Stimulated activated CD8-positive, alpha-beta memory T cell treated with anti-CD3 and anti-CD28 coated beads, Interleukin-4, amount 100 ng/mL, for 24 hours (primary cell): ENCODE measurements around the gene CNOT1.
"Not testable (repeated sequence)": the region's sequence is repeated elsewhere in the genome, so short reads cannot be mapped to it uniquely, and the experiment has no call there.

Experiments
- DNase-seq: peaks from one replicate; pipeline ENCODE4 v3.0.0-alpha.2; 2020; ENCODE audit warnings: low read depth

The CNOT1 gene

DNA sequence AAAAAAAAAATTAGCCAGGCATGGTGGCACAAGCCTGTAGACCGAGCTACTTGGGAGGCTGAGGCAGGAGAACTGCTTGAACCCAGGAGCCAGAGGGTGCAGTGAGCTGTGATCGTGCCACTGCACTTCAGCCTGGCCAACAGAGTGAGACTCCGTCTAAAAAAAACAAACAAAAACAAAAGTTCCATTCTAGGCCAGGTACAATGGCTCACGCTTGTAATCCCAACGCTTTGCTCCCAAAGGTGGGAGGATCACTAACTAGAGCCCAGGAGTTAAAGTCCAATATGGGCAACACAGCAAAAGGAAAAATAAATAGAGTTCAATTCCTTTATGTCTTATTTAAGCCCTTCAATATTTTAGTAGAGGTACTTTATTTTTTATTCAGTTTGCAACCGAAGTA lies 47.5 kb downstream of the CNOT1 start:
- DNase-seq, result no peak

DNA sequence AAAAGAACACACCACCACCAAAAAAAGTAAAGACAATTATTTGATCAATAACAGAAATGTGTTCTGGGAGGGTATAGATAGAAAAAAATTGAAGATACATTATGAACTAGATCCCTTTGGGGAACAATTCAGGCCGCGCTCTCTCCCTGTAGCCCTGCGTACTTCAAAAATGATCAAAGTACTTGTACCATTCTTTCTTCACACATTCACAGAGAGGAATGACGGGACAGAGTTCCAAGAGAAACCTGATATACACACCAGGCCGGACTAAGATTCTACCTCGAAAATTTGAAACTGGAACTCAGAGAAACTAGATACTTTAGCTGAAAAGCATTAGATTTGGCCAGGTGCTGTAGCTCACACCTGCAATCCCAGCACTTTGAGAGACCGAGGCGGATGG lies 50.0 kb downstream of the CNOT1 start:
- DNase-seq, result no peak

DNA sequence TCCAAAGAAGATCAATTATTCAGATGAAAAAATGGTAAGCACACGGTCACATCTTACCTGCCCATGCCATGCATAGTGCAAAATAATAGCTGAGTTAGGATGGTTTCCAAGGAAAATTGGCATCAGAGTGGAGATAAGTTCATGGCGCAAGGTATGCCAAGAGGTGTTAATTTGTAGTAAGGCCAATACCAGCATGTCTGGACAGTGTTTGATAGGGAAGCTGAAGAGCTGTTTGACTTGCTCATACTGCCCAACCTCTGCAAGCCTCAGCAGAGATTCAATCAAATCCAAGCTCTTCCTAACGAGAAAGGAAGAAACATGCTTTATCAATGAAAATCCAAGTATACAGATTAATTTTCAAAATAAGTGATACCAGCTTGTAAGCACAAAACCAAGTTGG lies 51.0 kb downstream of the CNOT1 start:
- no peak for DNase-seq

DNA sequence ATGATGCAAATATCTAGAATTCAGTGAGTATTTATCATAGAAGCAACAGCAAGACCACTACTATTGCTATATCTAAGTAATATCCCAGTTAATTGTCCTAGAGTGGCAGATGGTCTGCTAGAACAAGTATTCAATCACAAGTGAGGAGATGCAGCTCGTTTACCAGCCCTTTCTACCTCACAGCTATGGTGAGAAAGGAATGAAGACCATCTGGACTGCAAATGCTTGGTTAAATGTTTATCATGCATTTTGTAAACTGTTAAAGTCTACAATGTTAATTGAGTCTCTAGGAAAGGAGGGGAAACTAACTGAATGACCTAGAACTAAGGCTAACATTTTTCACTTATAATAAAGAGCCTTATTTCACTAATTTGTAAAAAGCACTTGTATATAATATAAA lies 52.5 kb downstream of the CNOT1 start:
- no peak for DNase-seq

DNA sequence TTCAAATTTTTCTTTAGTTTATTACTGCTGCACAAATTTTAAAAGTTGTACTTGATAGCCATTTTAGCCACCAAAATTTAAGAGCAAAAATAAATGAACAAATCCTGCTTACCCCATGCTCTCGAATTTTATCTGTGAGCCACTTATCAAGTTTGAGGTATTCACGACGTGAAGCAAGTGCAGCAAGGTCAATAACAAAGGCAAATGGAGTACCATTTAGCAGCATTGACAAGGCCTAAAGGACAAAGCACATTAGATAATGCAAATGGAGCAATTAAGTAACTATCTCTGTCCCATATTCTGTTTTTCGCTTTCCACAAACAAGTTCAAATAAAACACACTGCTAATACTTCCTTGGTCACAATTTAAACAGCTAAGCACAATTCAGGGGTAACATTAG lies 54.7 kb downstream of the CNOT1 start:
- DNase-seq, result no peak

DNA sequence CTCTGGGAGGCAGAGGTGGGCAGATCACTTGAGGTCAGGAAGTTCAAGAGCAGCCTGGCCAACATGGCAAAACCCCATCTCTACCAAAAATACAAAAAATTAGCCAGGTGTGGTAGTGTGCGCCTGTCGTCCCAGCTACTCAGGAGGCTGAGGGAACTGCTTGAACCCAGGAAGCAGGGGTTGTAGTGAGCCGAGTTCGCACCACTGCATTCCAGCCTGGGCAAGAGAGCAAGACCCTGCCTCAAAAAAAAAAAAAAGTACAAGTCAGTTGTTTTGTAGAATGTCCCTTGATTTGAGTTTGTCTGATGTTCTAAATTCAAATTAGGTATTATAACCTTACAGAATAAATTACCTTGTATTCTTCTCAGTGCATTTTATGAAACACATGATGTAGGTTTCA lies 63.9 kb downstream of the CNOT1 start:
- DNase-seq, result not testable (repeated sequence)

DNA sequence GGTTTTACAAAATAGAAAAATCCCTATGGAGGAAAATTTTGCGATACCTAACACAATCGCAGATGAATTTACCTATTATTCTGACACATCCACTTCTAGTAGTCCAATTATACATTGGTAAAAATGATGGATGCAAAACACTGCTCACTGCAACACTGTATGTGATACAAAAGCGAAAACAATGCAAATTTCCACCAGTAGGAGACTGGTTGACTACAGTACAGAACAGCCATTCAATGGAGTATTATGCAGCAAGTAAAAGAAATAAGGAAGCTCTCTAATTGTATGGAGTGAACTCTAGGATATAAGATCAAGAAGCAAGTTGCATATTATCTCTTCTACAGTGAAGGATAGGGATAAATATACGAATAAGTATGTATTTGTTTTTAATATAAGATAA lies 65.9 kb downstream of the CNOT1 start:
- no peak for DNase-seq

DNA sequence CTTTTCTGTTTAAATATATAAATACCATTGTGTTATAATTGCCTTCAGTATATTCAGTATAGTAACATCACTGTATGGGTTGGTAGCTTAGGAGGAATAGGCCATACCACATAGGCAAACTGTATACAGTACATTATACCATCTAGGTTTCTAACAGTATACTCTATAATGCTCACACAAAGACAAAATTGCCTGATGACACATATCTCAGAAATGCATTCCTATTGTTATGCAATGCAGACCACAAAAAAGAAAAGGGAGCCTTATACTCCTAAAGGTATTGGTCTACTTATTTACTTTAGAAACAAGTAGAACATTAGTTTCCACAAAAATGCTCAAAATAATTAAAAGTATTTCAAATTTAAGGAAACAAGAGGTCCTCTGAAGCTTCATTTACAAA lies 66.4 kb downstream of the CNOT1 start:
- no peak for DNase-seq

DNA sequence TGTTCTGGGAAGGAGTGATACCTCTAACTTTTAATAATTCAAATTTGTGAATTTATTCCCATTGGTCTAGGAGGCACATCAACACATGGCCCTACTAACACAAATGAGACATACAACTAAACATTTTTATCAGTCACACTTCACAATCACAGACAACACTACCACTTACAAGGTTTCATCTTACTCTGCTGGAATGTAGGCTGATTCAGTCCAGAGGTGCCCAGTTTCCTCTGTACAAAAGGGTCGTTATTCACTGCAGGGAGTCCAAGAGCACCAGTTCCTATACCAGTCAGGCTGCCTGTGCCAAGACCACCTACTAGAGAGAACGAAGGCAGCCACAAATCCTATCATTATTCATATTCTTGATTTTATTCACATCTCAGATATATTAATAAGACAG lies 72.9 kb downstream of the CNOT1 start:
- DNase-seq, result no peak

DNA sequence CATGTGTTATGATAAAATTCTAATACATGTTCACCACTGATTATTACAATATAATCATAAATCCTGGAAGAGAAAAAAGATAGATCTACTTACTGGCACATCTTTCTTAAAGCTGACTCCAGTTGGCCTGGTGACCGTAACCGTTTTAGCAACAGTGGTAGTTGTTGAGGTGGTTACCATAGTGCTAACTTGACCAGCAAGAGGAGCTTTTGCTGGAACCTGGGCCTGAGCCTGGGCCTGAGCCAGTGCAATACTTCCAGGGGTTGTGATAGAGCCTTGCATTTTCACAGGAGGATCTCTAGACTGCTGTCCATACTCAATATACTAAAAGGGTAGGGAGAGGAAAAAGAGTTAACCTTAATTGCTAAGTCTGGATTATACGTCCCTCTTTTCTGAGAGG lies 78.1 kb downstream of the CNOT1 start:
- DNase-seq, result no peak

DNA sequence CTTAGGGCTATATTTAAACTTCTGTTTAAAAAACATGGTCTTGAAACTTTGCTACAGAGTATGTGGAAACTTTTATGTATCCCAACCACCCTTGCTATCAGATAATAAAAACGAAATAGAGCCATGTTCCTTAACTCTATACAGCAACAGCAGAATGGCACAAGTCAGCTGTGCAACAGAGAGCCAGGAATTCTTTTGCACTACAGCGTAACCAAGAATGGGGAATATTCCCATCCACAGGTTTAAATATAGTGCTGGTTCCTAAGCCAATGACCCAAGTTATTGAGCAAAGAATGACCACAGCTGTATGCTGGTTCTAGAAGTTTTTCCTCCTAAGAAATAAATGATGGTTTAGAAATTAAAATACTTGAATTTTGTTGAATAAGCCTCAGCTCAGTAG lies 81.2 kb downstream of the CNOT1 start:
- no peak for DNase-seq

DNA sequence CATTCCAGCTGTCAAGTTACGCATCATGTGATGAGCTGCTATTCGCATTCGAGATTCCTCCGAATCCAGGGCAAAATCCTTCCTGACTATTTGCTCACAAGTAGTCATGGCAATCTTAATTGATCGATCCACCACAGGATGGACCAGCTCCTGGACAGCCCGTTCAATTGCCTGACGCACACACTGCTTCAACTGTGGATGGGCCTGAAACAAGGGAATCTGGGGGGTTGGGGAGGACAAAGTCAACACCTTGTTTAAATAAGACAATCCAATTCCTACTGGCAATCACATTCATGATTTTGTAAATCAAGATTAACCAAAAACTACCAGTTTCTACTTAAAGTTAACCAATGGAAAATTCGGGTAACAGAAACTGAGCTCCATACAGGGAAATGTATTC lies 85.9 kb downstream of the CNOT1 start:
- no peak for DNase-seq

DNA sequence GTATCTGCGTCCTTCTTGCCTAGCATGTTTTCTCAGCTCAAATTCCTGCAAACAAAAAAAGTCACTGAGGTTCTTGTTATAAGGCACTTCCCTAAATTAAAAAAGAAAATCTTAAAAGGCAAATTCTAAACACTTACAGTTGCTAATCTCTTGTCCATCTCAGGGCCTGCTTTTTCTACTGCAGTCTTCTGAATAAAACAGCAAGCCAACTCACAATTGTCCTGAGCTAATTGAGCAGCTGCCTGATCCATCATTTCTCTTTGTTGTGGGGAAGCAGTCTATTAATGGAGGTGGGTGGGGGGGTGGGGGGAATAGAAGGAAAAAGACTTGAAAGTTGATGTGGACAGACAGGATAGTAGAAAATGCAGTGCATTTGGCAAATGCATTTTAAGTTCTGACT lies 87.3 kb downstream of the CNOT1 start:
- DNase-seq, result no peak

DNA sequence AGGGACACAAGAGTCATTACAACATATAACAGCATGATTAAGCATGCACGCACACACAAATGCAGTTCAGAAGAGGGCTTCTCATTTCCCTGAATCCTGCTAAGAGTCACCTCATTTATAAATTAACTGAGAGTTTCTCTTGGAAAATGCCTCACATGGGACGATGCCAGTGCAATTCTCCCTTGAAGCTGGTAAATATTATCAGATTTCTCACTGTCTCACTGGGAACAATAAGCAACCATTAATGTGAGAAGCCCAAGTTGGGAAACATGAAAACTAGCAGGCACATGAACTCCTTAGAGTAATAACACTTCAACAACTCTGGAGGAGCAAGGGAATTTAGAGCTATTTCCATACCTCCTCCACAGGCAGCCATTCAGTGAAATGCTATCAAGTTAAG lies 87.9 kb downstream of the CNOT1 start:
- no peak for DNase-seq

DNA sequence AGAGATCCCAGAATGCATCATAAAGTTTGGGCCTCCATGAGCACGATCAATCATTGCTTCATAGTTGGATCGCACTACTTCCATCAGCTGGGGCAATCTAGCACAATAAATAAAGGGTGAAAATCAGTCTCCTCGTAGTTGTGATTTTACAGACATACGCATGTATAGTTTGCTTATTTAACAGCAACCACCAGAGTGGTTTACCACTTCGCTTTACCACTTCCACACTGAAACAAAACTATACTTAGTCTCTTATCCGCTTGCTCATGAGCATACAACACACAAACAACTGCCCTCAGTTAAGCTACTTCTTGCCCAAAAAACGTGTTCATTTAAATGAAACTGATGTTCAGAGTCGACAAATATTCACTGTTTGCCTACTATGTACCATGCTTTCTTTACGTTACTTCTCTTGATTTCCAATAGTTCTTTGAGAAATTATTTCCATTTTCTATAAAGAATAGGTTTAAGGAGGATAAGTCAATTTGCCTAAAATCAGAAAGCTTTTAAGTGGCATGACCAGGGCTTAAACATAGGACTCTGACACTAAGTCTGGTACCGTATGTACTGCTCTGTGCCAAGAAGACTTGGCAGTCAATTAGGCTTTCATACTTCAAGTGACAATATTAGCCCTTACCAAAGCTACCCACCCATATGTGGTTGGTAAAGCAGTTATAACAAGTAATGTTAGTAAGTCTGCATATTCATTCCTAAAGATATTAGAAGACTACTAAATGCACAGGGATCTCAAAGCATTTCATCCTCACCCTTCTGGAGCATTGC lies 92.3 kb downstream of the CNOT1 start:
- DNase-seq, result no peak

DNA sequence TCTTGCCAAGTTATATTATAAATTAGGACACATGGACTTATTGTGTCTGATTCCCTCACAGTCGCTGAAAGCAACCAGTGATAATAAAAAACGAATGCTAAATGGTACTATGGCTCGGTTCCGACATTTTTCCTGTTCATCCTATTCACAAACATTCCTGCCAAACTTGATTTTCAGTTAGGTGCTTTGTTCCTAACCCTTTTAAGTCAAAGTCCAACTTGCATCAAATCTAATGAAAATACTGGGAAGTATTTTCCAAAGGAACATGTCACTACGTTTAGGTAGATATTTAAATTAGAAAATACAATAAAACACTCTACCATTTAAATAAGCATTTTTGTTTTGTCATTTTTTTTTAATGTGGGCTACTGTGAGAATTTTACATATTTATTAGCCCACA lies 93.3 kb downstream of the CNOT1 start:
- DNase-seq, result no peak

DNA sequence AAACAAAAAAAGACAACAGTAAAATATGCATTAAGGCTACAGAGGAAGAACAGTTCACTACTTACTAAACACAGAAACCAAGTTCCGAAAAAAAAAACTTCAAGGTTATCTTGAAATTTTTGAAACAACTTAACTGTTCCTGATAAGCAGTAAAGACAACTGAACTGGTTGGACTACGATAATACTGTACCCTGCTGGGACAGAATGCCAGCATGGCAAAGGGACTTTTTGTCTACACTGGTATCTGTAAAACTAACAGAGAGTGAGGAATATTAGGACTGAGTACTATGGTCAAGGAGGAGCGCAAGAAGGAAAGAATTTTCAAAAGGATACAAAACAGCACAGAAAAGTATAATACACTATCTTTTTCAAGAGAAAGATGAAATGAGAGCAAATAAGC lies 94.5 kb downstream of the CNOT1 start:
- DNase-seq, result no peak

DNA sequence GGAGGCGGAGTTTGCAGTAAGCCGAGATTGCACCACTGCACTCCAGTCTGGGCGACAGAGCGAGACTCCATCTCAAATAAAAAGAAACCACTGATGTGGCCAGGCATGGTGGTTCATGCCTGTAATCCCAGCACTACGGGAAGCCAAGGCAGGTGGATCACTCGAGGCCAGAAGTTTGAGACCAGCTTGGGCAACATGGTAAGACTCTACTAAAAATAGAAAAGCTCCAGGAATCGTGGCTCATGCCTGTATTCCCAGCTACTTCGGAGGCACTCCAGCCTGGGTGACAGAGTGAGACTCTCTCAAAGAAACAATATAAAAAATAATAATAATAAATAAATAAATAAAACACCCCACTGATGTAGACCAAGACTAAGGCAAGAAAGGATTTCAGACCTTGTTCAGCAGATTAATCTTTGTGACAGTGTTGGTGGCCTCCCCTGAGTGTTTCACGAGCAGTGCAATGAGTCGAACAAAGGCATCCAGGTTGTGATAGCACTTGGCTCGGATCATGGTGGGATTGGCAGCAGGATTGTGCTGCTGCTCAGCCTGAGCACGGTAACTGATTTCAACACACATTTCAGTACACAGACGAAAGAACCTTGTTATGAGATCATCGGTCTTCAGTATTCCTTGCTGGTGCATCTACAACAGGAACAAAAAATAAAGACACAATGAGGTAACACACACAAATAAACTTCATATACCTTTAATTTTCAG lies 95.7 kb downstream of the CNOT1 start:
- DNase-seq, result no peak

DNA sequence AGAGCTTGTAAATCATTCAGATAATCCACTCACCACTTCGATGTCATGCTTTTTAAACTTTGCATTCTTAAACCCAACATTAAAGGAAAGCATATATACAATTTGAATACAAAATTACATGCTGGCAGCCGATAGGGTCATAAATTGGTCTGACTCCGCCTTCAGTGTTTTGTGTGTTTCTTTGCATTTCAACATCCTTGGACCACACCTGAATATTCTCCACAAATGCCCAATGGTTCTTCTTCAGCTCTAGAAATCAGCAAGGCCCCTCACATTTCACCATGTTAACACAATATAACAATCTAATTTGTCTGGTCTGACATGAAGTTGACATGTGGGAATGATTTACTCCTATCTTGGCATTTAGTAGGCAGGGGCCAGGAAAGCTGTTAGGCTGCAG lies 97.2 kb downstream of the CNOT1 start:
- DNase-seq, result no peak

DNA sequence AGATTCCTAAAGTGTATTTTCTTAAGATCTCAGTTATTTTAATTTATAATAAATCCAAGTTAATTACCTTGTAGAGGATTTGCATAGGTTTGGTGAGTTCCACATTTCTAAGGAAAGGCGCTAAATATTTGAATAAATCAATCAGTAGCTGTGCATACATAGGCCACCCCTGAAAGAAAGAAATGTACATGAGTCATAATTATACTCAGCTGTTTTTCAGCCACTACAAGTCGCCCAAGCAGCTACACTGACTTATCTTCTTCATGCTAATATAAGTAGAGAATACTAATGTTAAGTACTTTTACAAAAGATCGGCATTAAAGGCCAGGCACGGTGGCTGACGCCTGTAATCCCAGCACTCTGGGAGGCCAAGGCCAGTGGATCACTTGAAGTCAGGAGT lies 99.4 kb downstream of the CNOT1 start:
- DNase-seq, result no peak

DNA sequence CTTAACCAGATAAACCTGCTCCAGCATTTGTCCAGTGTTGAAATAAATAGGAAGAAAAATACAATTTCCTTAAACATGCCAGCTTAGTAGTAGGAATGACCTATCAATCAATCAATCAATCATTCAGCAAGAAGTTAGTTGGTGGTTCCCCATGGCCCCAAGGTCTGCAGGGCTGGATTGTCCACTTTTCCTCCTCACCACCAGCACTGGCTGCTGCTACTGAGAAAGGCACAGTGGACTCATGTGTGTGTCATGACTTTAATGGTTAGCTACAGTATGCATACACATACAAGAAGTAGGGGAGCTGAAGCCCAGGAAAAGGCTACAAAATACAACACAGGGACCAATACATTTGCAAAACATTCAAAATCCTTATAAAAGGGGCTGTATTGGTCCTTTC lies 109.9 kb downstream of the CNOT1 start:
- DNase-seq, result no peak

DNA sequence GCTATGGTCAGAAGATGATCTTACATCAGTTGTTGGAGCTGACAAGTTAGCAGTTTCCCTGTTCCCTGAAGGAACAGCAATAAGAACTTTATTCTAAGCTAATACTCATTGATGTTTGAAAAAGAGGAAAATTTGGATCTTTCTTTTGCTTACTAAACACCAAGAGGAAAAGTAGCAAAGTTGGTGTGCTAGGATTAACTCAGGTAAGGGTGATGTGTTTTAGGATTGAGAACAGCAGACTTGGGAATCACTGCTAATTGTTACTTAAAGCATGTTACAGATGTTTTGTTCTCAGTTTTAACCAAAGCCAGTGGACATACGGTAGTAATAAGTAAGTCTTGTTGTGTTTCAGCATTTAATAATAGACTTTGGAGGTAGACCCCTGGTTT lies 110.7 kb downstream of the CNOT1 start:
- no peak for DNase-seq

DNA sequence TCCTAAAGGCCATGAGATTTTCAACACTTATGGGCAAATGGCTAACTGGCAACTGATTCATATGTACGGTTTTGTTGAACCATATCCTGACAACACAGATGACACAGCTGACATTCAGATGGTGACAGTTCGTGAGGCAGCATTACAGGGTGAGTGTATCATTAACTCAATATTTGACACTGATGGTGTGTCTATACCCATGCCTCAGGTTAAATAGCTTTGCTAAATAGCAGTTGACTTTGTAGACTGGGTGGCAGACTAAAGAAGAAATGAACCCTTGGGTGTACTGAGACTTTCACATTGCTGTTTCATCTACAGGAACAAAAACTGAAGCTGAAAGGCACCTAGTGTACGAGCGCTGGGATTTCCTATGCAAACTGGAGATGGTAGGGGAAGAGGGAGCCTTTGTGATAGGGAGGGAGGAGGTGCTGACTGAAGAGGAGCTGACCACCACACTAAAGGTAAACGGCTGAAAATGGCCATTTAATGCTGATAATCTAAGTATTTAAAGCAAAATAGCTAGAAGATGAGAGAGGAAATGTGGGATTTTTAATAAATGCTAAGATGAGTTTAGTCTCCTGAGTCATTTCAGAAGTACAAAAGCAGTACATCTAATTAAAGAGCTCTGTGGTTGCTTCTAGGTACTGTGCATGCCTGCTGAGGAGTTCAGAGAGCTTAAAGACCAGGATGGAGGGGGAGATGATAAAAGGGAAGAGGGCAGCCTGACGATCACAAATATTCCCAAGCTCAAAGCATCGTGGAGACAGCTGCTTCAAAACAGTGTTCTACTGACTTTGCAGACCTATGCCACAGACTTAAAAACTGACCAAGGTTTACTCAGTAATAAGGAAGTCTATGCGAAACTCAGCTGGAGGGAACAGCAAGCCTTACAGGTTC lies 111.3 kb downstream of the CNOT1 start:
- no peak for DNase-seq
